ENCODE measurements around the gene TNFRSF4.

TNFRSF4 gene

GRCh38 chr1:1234180-1234808 is 20.3 kb upstream of the TNFRSF4 start:
- no peak overlapping the region for H3K4me3 ChIP-seq (ENCODE audit: low read depth, low read length)

- no peak overlapping the region for H3K4me3 ChIP-seq (ENCODE audit: low read depth, low read length)
Observed at GRCh38 chr1:1233567-1233892, 19.6 kb upstream of the TNFRSF4 start.

- no peak overlapping the region for H3K4me3 ChIP-seq (ENCODE audit: low read depth, low read length)
Observed at GRCh38 chr1:1232796-1233566, 19.0 kb upstream of the TNFRSF4 start.

- peak within 1 kb of the TSS; percentile 80 for H3K4me3 ChIP-seq (ENCODE audit: low read depth, low read length)
Observed at GRCh38 chr1:1232208-1232795, 18.3 kb upstream of the TNFRSF4 start, which contains the start of gene B3GALT6. TSS of gene B3GALT6 (plus strand) at chr1:1232237. CDS start at chr1:1232279, 42 bp downstream.

- peak within 1 kb of the TSS; percentile 80 for H3K4me3 ChIP-seq (ENCODE audit: low read depth, low read length)
Observed at GRCh38 chr1:1231400-1232207, 17.7 kb upstream of the TNFRSF4 start, which contains the start of gene SDF4. TSS of gene SDF4 (minus strand) at chr1:1232001. CDS start at chr1:1228772, 3,229 bp downstream.

- peak overlapping the region; percentile 80 for H3K4me3 ChIP-seq (ENCODE audit: low read depth, low read length)
Observed at GRCh38 chr1:1230656-1231399, 16.9 kb upstream of the TNFRSF4 start.

- no peak overlapping the region for H3K4me3 ChIP-seq (ENCODE audit: low read depth, low read length)
Observed at GRCh38 chr1:1229770-1230169, 15.8 kb upstream of the TNFRSF4 start.

- H3K4me3 ChIP-seq (ENCODE audit: low read depth, low read length) = no peak overlapping the region
Observed at GRCh38 chr1:1228596-1229321, 14.8 kb upstream of the TNFRSF4 start.

GRCh38 chr1:1228187-1228586 is 14.2 kb upstream of the TNFRSF4 start:
- H3K4me3 ChIP-seq (ENCODE audit: low read depth, low read length) = no peak overlapping the region

- no peak overlapping the region for H3K4me3 ChIP-seq (ENCODE audit: low read depth, low read length)
Observed at GRCh38 chr1:1227386-1227785, 13.4 kb upstream of the TNFRSF4 start.

GRCh38 chr1:1226566-1227362 is 12.8 kb upstream of the TNFRSF4 start:
- no peak overlapping the region for H3K4me3 ChIP-seq (ENCODE audit: low read depth, low read length)

- H3K4me3 ChIP-seq (ENCODE audit: low read depth, low read length) = no peak overlapping the region
Observed at GRCh38 chr1:1225913-1226312, 12.0 kb upstream of the TNFRSF4 start.

- H3K4me3 ChIP-seq (ENCODE audit: low read depth, low read length) = no peak overlapping the region
Observed at GRCh38 chr1:1225238-1225845, 11.4 kb upstream of the TNFRSF4 start.

- H3K4me3 ChIP-seq (ENCODE audit: low read depth, low read length) = no peak overlapping the region
Observed at GRCh38 chr1:1223891-1224290, 9.9 kb upstream of the TNFRSF4 start.

- no peak overlapping the region for H3K4me3 ChIP-seq (ENCODE audit: low read depth, low read length)
Observed at GRCh38 chr1:1223321-1223720, 9.4 kb upstream of the TNFRSF4 start.

- no peak overlapping the region for H3K4me3 ChIP-seq (ENCODE audit: low read depth, low read length)
Observed at GRCh38 chr1:1222575-1223225, 8.7 kb upstream of the TNFRSF4 start.

GRCh38 chr1:1221887-1222574 is 8.1 kb upstream of the TNFRSF4 start:
- no peak overlapping the region for H3K4me3 ChIP-seq (ENCODE audit: low read depth, low read length)

- H3K4me3 ChIP-seq (ENCODE audit: low read depth, low read length) = no peak overlapping the region
Observed at GRCh38 chr1:1220197-1220596, 6.2 kb upstream of the TNFRSF4 start.
